Dermis microvascular lymphatic vessel endothelial cell (primary cell): Measurements from ENCODE around the gene L3MBTL4. TPM values are rescaled to one million over a fixed set of nuclear protein-coding genes. Genes with fewer than 3 reads are reported as not detected.
"Not testable (repeated sequence)": the region's sequence is repeated elsewhere in the genome, so short reads cannot be mapped to it uniquely, and the experiment has no call there.

Experiments used
- DNase-seq, 2 donors: peaks; one replicate each; pipeline versions ENCODE4 v3.0.0 to v3.0.0-alpha.2; 2010; ENCODE audit warnings: low read depth in 2 of 2
- total RNA-seq: library from RNA; depleted of rRNA; stranded (reverse); fragments of >200 nt; gene quantifications from 2 replicates; pipeline ENCODE4 v1.2.1, GENCODE V29; 2014

Gene L3MBTL4
- total RNA-seq, 1 donor from 2014 or later: 5.1 TPM

- no peak for DNase-seq
These were observed 103.1 kb downstream of the L3MBTL4 start for GRCh38 chr18:6311456-6312215.

DNA sequence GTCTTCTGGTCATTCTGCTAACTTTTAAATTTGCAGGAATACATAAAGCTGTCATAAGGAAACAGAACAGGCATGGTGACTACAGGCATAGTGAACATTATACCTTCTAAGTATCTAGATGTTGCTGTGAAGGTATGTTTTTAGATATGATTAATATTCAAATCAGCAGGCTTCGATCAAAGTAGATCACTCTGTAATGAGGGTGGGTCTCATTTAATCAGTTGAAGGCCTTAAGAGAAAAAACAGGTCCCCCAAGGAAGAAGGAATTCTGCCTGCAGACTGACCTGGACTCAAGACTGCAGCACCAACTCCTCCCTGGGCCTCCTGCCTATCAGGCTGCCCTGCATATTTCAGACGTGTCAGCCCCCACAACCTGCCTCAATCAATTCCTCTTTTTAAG is 104.0 kb downstream of the L3MBTL4 start:
- no peak for DNase-seq

GRCh38 chr18:6297875-6298274 is 116.8 kb downstream of the L3MBTL4 start:
- DNase-seq: no peak

DNA sequence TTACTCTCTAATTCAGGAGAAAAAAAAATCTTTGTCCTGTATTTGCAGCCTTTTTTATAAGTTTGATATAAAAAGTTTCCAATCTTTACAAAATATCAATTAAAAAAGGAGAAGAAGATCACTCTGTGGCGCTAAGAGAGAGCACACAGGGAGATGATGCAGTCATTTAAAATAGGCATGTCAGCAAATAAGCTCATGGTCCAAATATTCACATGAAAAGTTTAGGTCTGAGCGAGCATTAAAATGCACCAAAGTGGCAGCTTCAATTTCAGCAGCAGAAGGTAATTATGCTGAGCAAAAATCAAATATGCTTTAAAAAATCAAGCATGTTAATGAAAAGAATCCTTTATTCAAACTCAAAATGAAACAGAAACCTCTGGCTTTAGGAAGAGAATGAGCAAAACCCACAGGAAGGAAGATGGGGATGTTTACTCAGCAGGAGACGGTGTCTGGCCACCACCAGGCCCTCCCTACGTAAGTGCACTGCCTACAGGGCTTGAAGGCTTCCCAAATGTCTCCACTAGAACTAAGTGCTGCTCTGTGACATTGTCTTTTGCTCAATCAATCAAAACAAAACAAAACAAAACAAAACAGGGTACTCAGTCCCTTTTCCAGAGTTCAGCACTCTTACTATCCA is 120.4 kb downstream of the L3MBTL4 start:
- DNase-seq: no peak

DNA sequence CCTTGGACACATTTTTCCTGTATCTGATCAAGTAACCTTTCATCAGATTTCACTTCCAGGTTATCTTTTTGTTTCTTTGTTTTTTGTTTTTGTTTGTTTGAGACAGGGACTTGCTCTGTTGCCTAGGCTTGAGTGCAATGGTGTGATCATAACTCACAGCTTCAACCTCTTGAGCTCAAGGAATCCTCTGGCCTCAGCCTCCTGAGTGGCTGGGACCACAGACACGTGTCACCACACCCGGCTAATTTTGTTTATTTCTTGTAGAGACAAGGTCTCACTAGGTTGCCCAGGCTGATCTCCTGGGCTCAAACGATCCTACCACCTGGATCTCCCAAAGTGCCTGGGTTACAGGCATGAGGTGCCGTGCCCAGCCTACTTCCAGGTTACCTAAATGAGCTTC is 124.9 kb downstream of the L3MBTL4 start:
- no peak for DNase-seq

DNA sequence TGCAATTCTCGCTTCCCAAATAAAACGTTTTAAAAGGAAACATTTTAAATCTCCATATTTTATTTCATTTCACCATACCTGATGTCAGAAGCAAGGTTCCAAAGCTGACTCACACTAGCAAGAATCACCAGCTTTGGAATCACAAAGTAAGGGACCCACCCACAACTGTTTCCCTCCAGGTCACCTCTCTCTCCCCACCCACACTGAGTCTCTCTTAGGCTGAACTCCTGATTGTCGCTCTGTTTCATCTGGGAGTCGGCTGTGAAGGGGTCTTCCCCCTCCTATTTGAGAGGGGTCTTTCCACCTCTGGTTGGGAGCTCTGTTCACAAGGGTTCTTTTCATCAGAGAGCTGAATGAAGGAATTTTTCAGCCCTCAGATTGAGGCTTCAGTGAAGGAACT is 128.1 kb downstream of the L3MBTL4 start:
- no peak for DNase-seq

GRCh38 chr18:6284761-6285160 is 129.9 kb downstream of the L3MBTL4 start:
- DNase-seq: no peak

DNA sequence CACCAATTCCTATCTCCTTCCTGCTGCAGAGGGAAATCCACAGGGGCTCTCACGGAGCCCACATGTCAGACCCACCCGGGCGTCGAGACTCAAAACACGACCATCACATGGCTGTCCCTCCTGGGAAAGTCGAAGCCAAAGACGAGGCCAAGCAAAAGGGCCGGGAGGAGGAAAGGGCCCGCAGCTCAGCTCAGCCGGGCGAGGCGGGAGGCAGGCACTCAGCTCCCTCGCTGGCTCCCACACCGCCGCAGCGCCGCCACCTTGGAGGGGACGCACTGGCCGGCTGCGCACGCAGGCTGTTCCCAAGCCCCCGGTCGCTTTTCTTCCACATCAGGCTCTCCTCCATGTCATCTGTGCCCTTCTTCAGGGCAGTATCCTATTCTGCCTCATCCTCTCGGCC is 130.4 kb downstream of the L3MBTL4 start:
- DNase-seq: no peak

DNA sequence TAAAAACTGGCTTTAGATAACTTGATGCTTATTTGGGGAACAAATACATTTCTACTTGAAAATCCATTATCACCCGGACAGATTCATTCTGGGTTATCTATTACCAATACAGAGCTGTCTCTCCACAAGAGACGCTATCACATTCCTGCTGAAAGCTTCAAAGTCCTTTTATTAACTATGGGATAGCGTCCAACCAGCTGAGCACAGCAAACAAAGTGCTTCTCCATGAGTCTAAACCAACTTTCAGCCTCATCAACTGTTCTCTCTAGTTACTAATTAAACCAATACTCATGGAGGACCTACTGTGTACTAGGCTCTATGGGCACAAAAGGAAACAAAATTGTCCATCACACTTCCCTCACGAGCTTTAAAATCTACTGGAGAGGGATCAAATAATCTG is 132.8 kb downstream of the L3MBTL4 start:
- DNase-seq: no peak

- no peak for DNase-seq
These were observed 134.4 kb downstream of the L3MBTL4 start for GRCh38 chr18:6280211-6280743.

- no peak for DNase-seq
These were observed 135.4 kb downstream of the L3MBTL4 start for GRCh38 chr18:6279308-6279707.

DNA sequence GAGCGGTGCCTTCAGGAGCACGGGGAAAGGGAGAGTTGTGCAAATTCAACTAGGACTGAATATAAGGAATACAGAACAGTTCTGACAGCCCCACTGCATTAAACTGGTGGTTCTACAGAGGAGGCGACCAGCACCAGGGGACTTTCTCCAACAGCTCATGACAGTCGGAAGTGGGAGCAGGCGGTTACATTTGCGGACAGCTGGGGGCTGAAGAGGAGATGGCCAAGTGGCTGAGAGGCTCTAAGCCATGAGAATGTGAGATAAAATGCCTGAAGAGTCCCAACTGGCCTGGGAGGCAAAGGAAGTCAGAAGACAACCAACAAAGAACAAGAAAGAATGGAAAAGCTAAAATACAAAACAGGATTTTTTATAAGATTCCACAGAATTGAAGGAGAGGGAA is 141.3 kb downstream of the L3MBTL4 start:
- no peak for DNase-seq

GRCh38 chr18:6272144-6272543 is 142.6 kb downstream of the L3MBTL4 start:
- DNase-seq: not testable (repeated sequence)

- DNase-seq: no peak
These were observed 143.1 kb downstream of the L3MBTL4 start for GRCh38 chr18:6271585-6271984.

- DNase-seq: no peak
These were observed 143.9 kb downstream of the L3MBTL4 start for GRCh38 chr18:6270771-6271216.

GRCh38 chr18:6269660-6270332 is 144.9 kb downstream of the L3MBTL4 start:
- no peak for DNase-seq

- DNase-seq: no peak
These were observed 148.5 kb downstream of the L3MBTL4 start for GRCh38 chr18:6266212-6266611.

GRCh38 chr18:6261938-6262337 is 152.8 kb downstream of the L3MBTL4 start:
- DNase-seq: no peak

- not testable (repeated sequence) for DNase-seq
These were observed 155.4 kb downstream of the L3MBTL4 start for GRCh38 chr18:6259324-6259723.

GRCh38 chr18:6257950-6258349 is 156.8 kb downstream of the L3MBTL4 start:
- DNase-seq: no peak

GRCh38 chr18:6256521-6256920 is 158.2 kb downstream of the L3MBTL4 start:
- no peak for DNase-seq

GRCh38 chr18:6255886-6256285 is 158.8 kb downstream of the L3MBTL4 start:
- DNase-seq: no peak
